Right lobe of liver (tissue), 4 donors: ENCODE results near the gene KMT2C.

ENCODE experiments used
- CTCF ChIP-seq, 4 donors: fragments of 200-600 bp in 3 of 4; fragments of 450-650 bp in 1 of 4; IDR thresholded peaks; one replicate each; pipeline versions ENCODE4 v1.5.1 to v1.8.0; 2016 to 2022; ENCODE audit warnings: antibody characterized with exemption in 4 of 4, mild to moderate bottlenecking in 2 of 4
- POLR2A ChIP-seq: fragments of 450-650 bp; IDR thresholded peaks from one replicate; pipeline ENCODE4 v1.6.1; 2017; ENCODE audit warnings: antibody characterized with exemption, mild to moderate bottlenecking
- donor health status: DM: no; HTN: no; CAD: no.
- donor health status: DM: no; HTN: no; CAD: no.
- donor health status: DM: no; HTN: yes; CAD: no.

GRCh38 chr7:152362128-152362926, 73.5 kb downstream of the KMT2C start:
- TF ChIP-seq CTCF (IDR thresholded peaks at IDR 0.05) (no peak), POLR2A (no peak)
